ENCODE measurements around the gene MUC13. TPM values are rescaled to one million over a fixed set of nuclear protein-coding genes. Genes with fewer than 3 reads are reported as not detected.

The MUC13 gene
- total RNA-seq, 2 experiments from 2014 or later: not detected

DNA sequence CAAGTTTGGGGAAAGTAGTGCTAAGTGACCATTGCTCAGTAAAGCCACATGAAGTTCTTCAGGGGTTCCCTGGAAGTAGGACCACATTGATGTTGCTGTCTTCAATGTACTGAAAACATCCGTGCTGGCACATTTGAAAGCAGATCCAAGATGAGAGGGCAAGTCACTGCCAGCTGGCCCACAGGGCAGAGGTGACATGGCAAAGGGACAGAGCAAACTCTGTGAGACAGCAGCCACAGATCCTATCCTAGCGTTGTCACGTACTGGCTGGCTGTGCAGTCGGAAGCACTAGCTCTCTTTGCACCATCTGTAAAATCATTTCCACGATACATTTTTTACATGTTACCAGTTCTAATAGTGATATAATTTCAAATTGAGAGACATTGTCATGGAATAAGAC lies 13.8 kb downstream of the MUC13 start:
- Mint-ChIP-seq H3K9me3 (ENCODE audit: low read depth) (no peaks in the 10 kb centered on the region), H3K4me3 (no peak overlapping the region), H3K27me3 (peaks cover 2% of the 10 kb centered on the region), H3K36me3 (ENCODE audit: low read depth) (no peaks in the 10 kb centered on the region), H3K4me1 (no peaks in the 10 kb centered on the region), H3K27ac (no peak overlapping the region)
- intact Hi-C loops (cut with DNase I, micrococcal nuclease): loop anchor here in 1 of 2 experiments (10.0 kb wide), 1 partner anchor 664 kb away; no protein-coding TSS in a partner anchor
- DNase-seq: no peak
- CTCF ChIA-PET: interaction anchor here (0.6 to 1.2 kb wide), 3 partner anchors 8 to 471 kb away, joined by 3 to 5 read pairs (median 5); no protein-coding TSS in a partner anchor
- no peak for ATAC-seq
- POLR2A ChIA-PET: no interaction called here

DNA sequence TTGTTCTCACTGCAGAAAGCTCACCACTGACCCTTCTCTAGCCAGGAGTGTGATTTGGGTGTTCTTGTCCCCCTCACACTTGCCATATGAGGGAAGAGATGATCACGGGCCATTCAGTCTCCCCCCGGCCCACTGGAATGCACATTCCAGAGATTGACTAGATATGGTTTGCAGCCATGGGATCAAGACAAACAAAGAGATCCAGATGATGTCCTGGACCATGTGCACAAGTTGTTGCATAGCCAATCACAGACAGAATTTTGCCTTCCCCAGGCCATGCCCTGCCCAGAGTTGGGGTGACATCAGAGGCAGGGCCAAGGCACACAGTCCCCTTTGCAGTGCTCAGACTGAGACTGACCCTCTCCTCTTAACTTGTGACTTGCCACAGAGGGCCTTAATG lies 14.8 kb downstream of the MUC13 start:
- H3K4me3 Mint-ChIP-seq: no peak overlapping the region
- H3K36me3 Mint-ChIP-seq (ENCODE audit: low read depth): no peaks in the 10 kb centered on the region
- no peaks in the 10 kb centered on the region for H3K4me1 Mint-ChIP-seq
- ChIA-PET POLR2A (no interaction called here), CTCF (interaction anchor here (1.2 kb wide), 1 partner anchor 19 kb away, joined by 5 read pairs; no protein-coding TSS in a partner anchor)
- H3K27me3 Mint-ChIP-seq: peaks cover 2% of the 10 kb centered on the region
- no peaks in the 10 kb centered on the region for H3K9me3 Mint-ChIP-seq (ENCODE audit: low read depth)
- no peak for DNase-seq
- no peak for ATAC-seq
- intact Hi-C loops (cut with DNase I, micrococcal nuclease): loop anchor here in 1 of 2 experiments (10.0 kb wide), 1 partner anchor 665 kb away; no protein-coding TSS in a partner anchor
- H3K27ac Mint-ChIP-seq: no peak overlapping the region

DNA sequence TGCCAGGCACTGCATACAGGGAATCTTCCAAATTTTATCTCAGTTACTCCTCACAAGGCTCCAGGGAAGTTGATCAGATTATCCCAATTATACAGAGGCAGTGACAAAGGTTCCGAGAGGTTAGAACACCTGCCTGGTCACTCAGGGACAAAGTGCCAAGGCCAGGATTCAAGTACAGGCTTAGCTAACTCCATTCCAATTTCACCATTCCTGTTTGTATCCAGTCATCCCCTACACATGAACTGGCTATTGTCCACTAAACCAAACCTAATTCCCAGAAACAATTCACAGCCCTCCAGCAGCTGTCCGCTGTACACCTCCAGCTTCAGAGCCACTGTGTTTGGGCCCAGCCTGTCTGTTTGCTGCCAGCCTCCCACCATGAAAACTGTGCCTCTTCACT lies 16.0 kb downstream of the MUC13 start:
- Mint-ChIP-seq H3K4me3 (no peak overlapping the region), H3K27me3 (no peaks in the 10 kb centered on the region), H3K9me3 (ENCODE audit: low read depth) (no peaks in the 10 kb centered on the region), H3K36me3 (ENCODE audit: low read depth) (no peaks in the 10 kb centered on the region), H3K4me1 (no peaks in the 10 kb centered on the region), H3K27ac (no peak overlapping the region)
- ChIA-PET CTCF (interaction anchor here (0.8 kb wide), 1 partner anchor 258 kb away, joined by 3 read pairs; no protein-coding TSS in a partner anchor), POLR2A (interaction anchor here (0.6 kb wide), 1 partner anchor 327 kb away, joined by 3 read pairs; no protein-coding TSS in a partner anchor)
- ATAC-seq: no peak
- DNase-seq: no peak
- intact Hi-C loops (cut with DNase I, micrococcal nuclease): no loop called here

DNA sequence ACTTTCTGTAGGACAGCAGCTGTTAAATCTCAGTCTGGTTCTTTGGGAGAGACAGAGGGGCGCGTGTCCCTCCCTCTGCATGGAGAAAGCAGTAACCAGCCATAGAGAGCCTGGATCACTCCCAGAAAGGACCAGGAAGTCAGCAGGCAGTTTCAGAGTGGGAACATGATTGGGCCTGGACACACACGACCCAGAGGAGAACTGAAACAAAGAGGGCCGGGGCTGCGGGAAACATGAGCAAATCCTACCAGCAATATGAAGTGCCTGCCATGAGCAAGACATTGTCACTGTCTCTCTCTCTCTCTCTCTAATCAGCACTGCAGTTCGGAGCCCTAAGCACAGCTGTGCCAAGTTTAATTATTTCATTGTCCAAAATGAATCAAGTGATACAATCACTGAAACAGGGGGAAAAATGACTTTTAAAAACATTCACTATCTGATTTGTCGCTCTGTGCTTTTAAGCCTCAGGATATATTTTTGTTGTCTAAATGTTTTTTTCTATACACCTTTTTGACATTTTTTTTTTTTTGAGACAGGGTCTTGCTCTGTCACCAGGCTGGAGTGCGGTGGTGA lies 17.6 kb downstream of the MUC13 start:
- H3K36me3 Mint-ChIP-seq (ENCODE audit: low read depth): no peaks in the 10 kb centered on the region
- CTCF ChIA-PET: interaction anchor here (0.8 kb wide), 1 partner anchor 154 kb away, joined by 3 read pairs; no protein-coding TSS in a partner anchor

DNA sequence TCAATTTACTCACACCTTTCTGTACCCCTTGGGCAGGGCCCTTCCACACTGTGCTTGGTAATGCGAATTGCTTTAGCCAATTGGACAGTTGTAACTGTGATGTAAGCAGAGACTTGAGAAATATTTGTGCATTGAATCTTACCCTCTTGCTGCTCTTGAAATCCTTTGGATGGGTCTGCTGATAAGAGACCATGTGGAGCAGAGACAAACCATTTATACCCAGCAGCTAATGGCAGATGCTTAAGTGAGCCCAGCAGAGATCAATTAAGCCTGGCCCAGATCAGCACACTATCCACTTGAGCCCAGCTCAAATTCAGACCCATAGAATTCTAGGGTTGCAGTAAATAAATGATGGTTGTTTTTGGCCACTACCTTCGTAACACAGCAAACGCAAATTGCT lies 19.3 kb downstream of the MUC13 start:
- no peak for DNase-seq
- Mint-ChIP-seq H3K27me3 (peaks cover 2% of the 10 kb centered on the region), H3K36me3 (ENCODE audit: low read depth) (no peaks in the 10 kb centered on the region), H3K4me1 (no peaks in the 10 kb centered on the region), H3K27ac (no peak overlapping the region), H3K9me3 (ENCODE audit: low read depth) (no peaks in the 10 kb centered on the region), H3K4me3 (no peak overlapping the region)
- ATAC-seq: no peak
- intact Hi-C loops (cut with DNase I, micrococcal nuclease): no loop called here
- ChIA-PET CTCF (interaction anchor here (0.8 kb wide), 1 partner anchor 14 kb away, joined by 5 read pairs; no protein-coding TSS in a partner anchor), POLR2A (no interaction called here)

More for the DNA sequence above, 17.6 kb downstream of the MUC13 start:
- Mint-ChIP-seq H3K4me1 (no peaks in the 10 kb centered on the region), H3K27me3 (peaks cover 2% of the 10 kb centered on the region), H3K27ac (no peak overlapping the region), H3K9me3 (ENCODE audit: low read depth) (no peaks in the 10 kb centered on the region), H3K4me3 (no peak overlapping the region)
- DNase-seq: no peak
- intact Hi-C loops (cut with DNase I, micrococcal nuclease): no loop called here
- POLR2A ChIA-PET: no interaction called here
- no peak for ATAC-seq

DNA sequence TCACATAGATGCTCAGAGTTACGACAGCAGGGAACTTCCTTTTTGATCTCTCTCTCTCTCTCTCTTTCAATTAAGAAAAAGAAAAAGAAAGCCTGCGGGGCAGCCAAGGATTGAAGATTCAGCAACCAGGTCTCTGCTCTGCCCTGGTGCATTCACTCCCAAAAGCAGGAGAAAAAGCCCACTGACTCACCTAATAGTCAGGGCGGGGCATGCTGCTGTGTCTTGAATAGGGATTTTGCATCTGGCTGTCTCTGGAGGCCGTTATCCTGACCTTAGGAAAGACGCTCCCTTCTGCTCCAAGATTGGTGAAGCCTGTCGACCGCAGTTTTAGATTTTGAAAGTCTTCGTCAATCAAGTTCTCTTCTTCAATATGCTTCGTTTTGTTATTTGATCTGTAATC lies 26.6 kb downstream of the MUC13 start:
- Mint-ChIP-seq H3K36me3 (ENCODE audit: low read depth) (no peaks in the 10 kb centered on the region), H3K4me3 (no peak overlapping the region), H3K4me1 (no peaks in the 10 kb centered on the region), H3K27me3 (peaks cover 4% of the 10 kb centered on the region), H3K9me3 (ENCODE audit: low read depth) (no peaks in the 10 kb centered on the region), H3K27ac (no peak overlapping the region)
- ChIA-PET POLR2A (no interaction called here), CTCF (interaction anchor here (1.0 kb wide), 1 partner anchor 63 kb away, joined by 3 read pairs; no protein-coding TSS in a partner anchor)
- no peak for ATAC-seq
- intact Hi-C loops (cut with DNase I, micrococcal nuclease): loop anchor here in 1 of 2 experiments (10.0 kb wide), 1 partner anchor 343 kb away; no protein-coding TSS in a partner anchor
- DNase-seq: no peak

DNA sequence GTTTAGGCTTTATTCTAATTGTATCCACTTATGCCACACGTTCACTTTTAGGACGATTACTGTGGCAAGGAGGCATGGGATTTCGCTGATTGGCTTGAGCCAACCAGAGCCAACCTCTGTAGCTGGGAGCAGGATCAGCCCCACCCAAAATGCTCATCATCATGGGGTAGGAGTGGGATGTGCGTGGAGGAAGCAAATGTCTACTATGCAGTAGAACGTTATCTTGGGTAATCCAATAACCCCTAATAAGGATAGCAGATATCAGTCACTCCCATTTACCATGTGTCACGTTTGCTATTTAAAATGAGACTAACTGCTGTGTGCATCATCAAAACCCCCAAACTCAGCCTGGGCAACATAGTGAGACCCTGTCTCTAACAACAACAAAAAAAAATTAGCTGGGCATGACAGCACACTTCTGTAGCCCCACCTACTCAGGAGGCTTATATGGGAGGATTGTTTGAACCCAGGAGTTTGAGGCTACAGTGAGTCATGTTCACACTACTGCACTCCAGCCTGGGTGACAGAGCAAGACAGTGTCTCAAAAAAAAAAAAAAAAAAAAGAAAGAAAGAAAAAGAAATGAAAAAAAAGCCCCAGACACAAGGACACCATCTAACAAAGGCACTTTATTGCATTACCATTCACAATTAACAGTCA lies 29.6 kb downstream of the MUC13 start:
- intact Hi-C loops (cut with DNase I, micrococcal nuclease): loop anchor here in 1 of 2 experiments (5.0 to 10.0 kb wide), 2 partner anchors 68 to 340 kb away; no protein-coding TSS in a partner anchor
- H3K27ac Mint-ChIP-seq: no peak overlapping the region
- DNase-seq (no peak), ATAC-seq (no peak)
- ChIA-PET POLR2A (no interaction called here), CTCF (interaction anchor here (1.2 to 4.2 kb wide), 7 partner anchors 9 to 144 kb away, joined by 3 to 151 read pairs (median 4); partner anchors contain the start of gene MUC13)
- H3K36me3 Mint-ChIP-seq (ENCODE audit: low read depth): no peaks in the 10 kb centered on the region
- H3K27me3 Mint-ChIP-seq: peaks cover 2% of the 10 kb centered on the region
- H3K4me3 Mint-ChIP-seq: no peak overlapping the region
- peaks cover 8% of the 10 kb centered on the region for H3K4me1 Mint-ChIP-seq
- no peaks in the 10 kb centered on the region for H3K9me3 Mint-ChIP-seq (ENCODE audit: low read depth)

DNA sequence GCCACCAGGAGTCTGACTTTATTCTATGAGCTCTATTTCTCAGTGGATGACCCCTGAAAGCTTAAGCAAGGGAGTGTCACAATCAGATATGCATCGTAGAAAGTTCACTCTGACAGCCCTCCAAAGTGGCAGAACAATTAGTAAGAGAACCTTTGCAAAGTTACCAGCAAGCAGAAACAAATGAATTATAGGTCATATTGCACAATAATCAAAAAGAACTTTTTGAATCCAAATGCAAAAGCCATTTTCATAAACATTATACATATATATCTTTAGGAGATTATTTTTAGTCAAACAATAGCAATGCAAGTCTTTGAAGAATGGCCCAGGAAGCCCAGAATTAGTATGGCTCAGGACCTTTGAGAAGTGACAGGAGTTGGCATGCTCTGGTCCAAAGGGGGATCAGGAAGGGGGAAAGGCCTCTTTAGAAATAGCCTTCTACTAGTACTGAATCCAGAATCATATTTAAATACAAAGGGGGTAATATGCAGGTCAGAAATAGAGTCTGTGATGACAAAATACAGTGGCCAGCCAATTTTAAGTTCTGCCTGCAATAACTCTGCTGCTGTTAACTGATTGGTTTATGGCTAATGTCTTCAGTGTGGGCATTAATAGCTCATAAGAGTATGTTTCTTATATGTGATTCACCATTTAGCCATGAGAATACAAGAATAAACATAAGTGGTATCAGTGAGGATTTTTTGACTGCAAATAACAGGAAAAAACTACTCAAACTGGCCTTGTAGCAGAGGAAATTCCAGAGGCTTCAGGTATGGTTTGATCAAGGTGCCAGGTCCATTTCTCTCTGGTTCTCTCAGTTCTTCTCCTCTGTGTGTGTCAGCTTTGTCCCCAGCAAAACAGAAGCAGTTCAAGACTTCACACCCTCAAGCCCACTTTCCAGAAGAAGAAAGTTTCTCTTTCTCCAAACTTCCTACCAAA lies 30.4 kb downstream of the MUC13 start:
- CTCF ChIA-PET: interaction anchor here (1.2 to 4.2 kb wide), 3 partner anchors 8 to 142 kb away, joined by 3 to 151 read pairs (median 3); partner anchors contain the start of gene MUC13
- H3K4me3 Mint-ChIP-seq: no peak overlapping the region
- ATAC-seq (no peak), DNase-seq (no peak)
- intact Hi-C loops (cut with DNase I, micrococcal nuclease): loop anchor here in 1 of 2 experiments (5.0 to 10.0 kb wide), 2 partner anchors 67 to 339 kb away; no protein-coding TSS in a partner anchor
- no peaks in the 10 kb centered on the region for H3K36me3 Mint-ChIP-seq (ENCODE audit: low read depth)
- POLR2A ChIA-PET: no interaction called here
- H3K4me1 Mint-ChIP-seq: peaks cover 8% of the 10 kb centered on the region
- H3K27me3 Mint-ChIP-seq: peaks cover 2% of the 10 kb centered on the region
- H3K27ac Mint-ChIP-seq: no peak overlapping the region
- no peaks in the 10 kb centered on the region for H3K9me3 Mint-ChIP-seq (ENCODE audit: low read depth)

DNA sequence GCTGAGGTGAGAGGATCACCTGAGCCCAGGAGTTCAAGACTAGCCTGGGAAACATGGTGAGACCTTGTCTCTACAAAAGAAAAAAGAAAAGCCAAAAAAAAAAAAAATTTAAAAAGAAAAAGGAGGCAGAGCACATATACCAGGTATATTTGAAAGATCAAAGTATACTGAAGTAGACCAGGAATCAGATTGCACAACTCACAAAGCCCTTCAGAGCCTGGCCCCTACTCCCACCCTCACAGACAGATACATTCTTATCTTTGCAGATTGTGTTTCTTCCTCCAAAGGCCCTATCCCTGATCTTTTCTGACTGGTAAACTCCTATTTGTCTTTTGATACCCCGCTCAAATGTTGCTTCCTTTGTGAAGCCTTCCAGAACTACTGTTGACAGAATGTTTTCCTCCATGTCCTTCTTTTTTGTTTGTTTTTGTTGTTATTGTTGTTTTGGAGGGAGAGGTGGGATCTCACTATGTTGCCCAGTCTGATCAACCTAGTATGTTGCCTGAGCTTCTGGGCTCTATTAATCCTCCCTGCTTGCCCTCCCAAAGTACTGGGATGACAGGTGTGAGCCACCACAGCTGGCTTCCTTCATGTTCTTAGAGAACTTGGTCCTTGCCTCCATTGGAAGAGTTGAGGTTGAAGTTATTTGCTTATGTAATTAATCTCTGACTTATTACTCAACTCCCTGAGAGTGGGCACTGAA lies 37.6 kb downstream of the MUC13 start:
- Mint-ChIP-seq H3K9me3 (ENCODE audit: low read depth) (no peaks in the 10 kb centered on the region), H3K27me3 (no peaks in the 10 kb centered on the region), H3K27ac (no peak overlapping the region), H3K4me3 (no peak overlapping the region), H3K36me3 (ENCODE audit: low read depth) (no peaks in the 10 kb centered on the region), H3K4me1 (peaks cover 8% of the 10 kb centered on the region)
- ChIA-PET CTCF (interaction anchor here (0.5 to 1.3 kb wide), 4 partner anchors 8 to 432 kb away, joined by 3 to 5 read pairs (median 3); no protein-coding TSS in a partner anchor), POLR2A (no interaction called here)
- intact Hi-C loops (cut with DNase I, micrococcal nuclease): no loop called here
- no peak for DNase-seq
- no peak for ATAC-seq

DNA sequence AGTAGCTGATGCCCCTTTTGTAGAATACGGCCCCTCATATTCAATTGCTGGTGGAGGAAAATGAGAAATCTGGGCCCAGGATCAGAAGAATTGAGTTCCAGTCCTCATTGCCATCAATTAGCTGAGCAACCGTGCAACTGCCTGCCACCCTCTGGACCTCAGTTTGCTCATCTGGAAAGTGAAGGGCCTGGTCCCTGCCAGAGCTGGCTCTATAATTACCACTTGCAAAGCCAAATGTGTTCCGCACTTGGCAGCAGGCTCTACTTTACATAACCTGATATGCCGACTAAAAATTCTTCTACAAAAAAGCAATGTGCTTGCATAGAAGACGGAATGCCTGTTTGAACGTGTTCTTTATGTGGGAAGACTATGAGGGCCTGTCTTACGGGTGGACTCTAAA lies 38.8 kb downstream of the MUC13 start:
- DNase-seq: no peak
- CTCF ChIA-PET: interaction anchor here (0.7 to 2.0 kb wide), 5 partner anchors 10 to 164 kb away, joined by 3 to 10 read pairs (median 3); no protein-coding TSS in a partner anchor
- POLR2A ChIA-PET: no interaction called here
- Mint-ChIP-seq H3K9me3 (ENCODE audit: low read depth) (no peaks in the 10 kb centered on the region), H3K4me1 (peaks cover 5% of the 10 kb centered on the region), H3K4me3 (no peak overlapping the region), H3K27me3 (peaks cover under 1% of the 10 kb centered on the region), H3K27ac (no peak overlapping the region), H3K36me3 (ENCODE audit: low read depth) (no peaks in the 10 kb centered on the region)
- intact Hi-C loops (cut with DNase I, micrococcal nuclease): no loop called here
- no peak for ATAC-seq
